NCI-H187 (cell line): ENCODE results near the gene PPP1R37.
"Not testable (repeated sequence)": the region's sequence is repeated elsewhere in the genome, so short reads cannot be mapped to it uniquely, and the experiment has no call there.

Experiments used
- DNase-seq, 2 experiments: peaks; one replicate each; lab custom pipeline; 2025; lab: John Stamatoyannopoulos, UW

PPP1R37 gene

GRCh38 chr19:45095496-45096413 lies 2.8 kb downstream of the PPP1R37 start:
- DNase-seq, result no peak

DNA sequence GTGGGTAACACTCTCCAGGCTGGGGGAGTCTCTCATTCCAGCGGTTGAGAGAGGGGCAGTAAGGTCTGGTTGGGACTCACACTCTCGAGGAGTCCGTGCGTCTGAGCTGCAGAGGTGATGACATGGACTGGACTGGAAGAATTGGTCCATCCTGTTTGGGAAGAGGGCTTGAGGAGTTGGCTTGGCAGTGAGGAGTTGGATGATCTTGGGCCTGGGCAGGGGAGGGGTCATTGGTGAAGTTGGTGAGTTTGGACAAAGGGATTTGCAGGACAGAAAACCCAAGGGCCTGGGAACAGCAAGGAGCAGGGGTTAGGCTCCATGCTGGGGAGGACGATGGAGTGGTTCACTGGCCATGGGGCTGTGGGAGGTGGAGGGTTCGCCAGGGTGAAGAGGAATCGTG lies 3.7 kb downstream of the PPP1R37 start:
- no peak for DNase-seq

GRCh38 chr19:45097450-45097775 lies 4.4 kb downstream of the PPP1R37 start:
- no peak for DNase-seq

DNA sequence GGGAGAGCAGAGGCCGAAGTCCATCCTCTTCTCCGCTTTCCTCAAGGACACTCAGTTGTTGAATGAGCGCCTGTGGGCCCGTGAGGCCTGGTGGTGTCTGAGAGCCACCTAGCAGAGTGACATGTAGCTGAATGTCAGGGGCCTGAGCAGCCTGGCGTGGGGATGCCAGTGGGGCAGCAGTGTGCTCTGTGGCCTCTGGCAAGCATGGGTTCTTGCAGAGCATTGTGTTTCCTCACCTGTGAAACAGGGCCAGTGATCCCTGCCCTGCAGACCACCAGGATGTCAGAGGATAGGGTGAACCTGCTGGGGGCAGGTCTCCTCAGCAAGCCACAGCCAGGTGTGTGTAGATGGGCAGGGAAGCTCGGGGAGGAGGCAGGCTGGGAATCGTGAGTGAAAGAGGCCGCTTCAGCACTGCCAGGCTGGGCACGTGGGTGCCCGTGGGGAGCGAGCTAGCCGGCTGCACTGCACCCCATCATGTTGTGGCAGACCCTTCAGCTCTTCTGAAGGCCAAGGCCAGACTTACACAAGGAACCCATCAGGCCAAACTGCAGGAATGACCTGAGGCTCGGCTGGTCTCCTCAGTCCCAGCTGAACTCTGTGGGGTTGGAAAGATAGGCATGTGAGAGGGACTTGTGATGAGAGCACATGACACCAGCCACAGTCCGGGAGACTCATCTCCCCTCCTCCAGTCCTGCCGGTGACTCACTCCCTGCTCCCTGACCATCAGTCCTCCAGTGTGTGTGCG lies 5.0 kb downstream of the PPP1R37 start:
- no peak for DNase-seq

DNA sequence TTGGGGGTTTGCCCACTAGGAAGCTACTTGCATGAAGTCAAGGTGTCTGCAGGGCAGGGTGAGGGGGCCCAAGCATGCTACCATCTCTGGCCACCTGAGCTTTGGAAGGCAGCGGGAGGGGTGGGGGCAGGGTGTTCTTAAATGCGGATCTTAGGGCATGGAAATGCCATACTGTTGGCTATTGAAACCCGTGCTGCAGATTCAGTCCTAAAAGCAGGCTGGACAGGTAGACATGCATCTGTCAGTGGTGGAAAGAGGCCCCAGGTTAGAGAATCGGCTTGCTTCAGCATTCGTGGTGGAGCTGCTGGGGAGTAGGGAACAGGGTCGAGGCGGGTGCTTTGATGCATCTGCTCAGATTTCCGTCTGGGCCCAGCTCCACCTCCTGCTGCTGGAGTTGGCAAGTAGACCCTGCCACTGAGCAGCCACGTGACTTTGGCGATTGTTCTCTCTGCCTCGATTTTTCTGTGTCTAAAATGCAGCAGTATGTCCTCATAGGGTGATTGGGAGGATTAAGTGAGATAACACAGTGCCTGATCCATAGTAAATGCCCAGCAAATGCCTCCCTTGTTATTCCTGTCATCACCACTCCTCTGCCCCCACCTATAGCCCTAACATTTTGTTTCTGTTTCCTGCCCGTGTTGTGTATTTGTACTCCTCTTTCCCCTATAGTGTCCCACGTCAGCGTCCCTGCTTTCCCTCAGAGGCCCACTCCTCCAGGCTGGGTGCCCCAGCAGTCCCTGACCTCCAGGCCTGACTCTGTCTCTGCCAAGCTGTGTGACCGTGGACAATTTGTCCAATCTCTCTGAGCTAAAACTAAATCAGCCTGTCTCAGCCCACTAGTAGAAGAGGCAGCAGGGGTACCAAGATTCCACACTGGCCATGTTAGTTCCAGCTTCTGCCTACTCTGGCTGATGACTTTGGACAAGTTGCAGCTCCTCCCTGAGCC lies 5.8 kb downstream of the PPP1R37 start:
- DNase-seq, result no peak

DNA sequence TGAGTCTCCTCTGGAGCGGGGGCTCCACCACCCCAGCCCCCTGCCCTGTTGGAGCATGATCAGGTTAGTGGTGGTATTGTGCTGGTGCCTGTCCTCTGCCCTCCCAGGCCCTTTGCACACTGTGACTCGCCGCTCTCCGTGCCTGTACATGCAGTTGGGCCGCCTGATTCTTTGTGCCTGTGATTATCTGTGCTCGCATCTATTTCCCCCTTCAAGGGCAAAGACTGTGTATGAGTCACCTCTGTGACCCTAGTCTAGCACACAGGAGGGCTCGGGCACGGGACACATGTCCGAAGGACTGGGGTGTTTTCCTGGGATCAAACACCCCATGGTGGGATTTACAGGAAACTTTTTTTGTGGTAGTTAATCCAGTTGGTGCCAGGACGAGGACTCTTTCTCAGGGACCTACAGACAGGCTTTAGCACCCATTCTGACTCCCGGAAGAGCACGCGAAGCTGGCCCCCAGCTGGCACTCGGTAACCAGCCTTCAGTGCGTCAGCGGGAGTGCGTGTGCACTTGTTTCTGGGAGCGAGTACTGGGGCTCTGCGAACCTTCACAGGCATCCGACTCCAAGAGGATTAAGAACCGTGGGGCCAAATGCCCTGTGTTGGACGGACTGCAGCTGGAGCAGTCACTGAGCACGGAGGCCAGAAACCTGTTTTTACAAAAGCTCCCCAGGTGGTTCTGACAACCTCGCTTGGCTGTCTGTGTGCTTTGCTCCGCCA lies 6.7 kb downstream of the PPP1R37 start:
- DNase-seq, result no peak

DNA sequence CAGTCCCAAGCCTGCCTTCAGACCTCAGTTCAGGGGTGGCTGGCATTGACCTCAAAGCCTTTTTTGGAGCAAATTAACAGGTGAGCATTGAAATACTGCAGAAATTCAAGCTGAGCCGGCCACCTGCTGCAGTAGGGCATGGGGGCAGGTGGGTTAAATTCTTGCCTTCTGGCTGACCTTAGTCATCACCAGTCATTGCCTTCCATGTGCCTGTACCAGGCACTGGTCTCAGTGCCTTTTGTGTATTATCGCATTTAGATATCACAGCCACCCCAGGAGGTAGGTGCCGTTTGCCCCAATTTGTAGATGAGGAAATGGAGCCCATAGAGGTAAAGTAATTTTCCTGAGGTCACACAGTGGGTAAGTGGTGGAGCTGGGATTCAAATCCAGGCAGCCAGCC lies 7.2 kb downstream of the PPP1R37 start:
- DNase-seq, result no peak

DNA sequence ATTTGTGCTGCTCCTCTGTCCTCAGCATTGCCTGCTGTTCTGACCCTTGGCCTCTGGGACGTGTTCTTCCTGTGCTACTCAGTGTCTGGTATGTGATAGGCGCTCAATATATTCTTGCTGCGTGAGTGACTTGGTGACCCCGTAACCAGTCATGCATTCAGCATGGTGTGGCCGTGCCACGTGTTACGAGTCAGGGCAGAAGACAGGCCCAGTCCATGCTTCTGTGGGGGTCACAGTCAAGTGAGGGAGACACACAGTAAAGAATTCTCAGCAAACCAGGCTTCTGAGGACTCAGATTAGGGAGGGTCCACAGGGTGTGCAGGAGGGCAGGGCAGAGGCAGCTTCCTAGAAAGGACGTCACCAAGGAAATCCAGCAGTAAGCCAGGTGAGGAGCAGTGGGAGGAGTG lies 7.9 kb downstream of the PPP1R37 start:
- no peak for DNase-seq

DNA sequence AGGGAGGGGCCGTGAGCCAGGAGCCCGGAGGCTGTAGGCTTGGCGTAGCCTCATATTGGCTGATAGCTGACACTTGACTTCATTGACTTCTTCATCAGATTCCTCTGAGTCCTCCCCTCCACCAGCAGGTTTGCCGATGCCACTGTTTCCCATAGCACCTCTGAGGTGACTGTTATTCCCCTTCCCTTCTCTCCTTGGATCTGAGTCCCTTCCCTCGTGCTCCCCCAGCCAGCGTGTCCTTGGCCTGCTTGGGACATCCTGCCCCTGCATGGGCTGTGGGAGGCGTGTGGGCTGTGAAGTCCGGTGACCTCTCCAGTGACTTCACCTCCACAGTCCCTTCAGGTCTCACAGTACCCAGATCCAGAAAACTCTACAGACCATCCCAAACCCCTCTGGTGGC lies 8.8 kb downstream of the PPP1R37 start:
- no peak for DNase-seq

GRCh38 chr19:45102481-45102880 lies 9.5 kb downstream of the PPP1R37 start:
- no peak for DNase-seq

DNA sequence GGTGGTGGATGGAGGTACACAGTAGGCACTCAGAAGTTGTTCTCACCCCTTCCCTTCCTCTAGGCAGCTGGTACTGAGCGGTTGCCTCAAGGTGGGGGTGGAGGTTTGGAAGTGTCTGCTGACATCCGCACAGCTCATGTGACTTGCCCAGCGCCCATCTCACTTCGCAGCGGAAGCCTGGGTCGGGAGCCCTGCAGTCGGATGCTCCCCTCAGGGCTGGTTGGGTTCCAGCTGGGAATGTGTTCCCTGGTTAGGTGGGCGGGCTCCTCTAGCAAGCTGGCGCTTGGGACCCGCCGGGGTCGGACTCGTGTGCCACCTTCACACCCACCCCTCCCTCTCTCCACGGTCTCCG lies 10.2 kb downstream of the PPP1R37 start:
- no peak for DNase-seq

- DNase-seq, result peak; percentile 84 to 89
Observed at GRCh38 chr19:45103508-45104319, 10.7 kb downstream of the PPP1R37 start.

DNA sequence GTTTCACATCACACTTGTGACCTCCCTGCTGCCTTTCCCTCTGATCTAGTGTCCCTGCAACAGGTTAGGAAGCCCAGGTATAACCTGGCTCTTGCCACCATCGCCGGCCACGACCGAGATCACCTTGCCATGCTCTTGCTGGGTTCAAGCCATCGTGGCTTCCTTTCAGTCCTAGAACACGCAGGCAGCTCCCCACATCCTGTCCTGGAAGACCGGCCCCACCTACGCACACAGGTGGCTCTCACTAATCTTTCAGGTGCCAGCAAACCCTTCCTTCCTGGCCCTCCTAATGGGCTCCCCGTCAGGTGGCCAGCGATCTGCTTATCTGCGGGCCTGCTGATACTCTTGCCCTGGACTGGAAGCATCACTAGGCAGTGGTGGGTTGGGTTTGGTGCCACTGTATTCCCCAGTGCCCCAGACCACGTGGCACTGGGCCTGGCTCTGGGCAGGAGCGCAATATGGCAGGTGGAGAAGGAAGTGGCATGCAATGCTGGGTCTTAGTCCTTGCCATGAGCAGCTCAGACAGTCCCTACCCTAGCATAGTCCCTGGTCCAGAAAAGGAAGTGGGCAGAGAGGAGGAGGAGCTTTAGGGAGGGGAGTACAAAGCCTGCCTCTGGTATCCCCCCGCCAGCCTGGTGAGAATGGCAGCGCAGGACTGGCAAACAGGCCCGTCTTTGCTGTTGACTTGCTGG lies 11.8 kb downstream of the PPP1R37 start:
- DNase-seq, result no peak

DNA sequence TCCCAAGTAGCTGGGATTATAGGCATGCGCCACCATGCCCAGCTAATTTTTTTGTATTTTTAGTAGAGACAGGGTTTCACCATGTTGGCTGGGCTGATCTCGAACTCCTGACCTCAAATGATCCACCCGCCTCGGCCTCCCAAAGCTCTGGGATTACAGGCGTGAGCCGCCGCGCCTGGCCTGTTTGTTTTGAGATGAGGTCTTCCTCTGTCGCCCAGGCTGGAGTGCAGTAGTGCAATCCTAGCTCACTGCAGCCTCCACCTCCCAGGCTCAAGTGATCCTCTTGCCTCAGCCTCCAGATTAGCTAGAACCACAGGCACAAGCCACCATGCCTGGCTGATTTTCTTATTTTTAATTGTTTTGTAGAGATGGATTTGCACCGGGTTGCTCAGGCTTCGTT lies 13.4 kb downstream of the PPP1R37 start:
- DNase-seq, result not testable (repeated sequence)

- no peak for DNase-seq
Observed at GRCh38 chr19:45107621-45108150, 14.7 kb downstream of the PPP1R37 start.

DNA sequence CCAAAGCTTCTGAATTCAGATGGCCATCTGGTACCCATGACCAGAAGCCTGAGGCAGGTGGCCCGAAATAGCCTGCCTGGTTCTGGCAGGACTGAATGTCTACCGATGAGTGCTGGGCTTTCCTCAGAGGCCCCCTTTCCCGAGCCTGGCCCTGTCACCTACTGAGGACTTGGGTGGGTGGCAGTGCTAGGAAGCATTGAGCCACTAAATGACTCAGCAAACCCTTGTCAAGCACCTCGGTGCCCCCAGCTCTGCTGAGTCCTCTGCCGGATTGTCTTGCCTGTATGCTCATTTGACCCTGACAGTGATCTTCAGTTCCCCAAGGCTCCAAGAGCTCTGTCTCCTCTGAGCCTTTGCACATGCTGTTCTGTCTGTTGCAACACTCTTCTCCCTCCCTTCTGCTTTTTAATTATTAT lies 17.9 kb downstream of the PPP1R37 start:
- DNase-seq, result no peak

DNA sequence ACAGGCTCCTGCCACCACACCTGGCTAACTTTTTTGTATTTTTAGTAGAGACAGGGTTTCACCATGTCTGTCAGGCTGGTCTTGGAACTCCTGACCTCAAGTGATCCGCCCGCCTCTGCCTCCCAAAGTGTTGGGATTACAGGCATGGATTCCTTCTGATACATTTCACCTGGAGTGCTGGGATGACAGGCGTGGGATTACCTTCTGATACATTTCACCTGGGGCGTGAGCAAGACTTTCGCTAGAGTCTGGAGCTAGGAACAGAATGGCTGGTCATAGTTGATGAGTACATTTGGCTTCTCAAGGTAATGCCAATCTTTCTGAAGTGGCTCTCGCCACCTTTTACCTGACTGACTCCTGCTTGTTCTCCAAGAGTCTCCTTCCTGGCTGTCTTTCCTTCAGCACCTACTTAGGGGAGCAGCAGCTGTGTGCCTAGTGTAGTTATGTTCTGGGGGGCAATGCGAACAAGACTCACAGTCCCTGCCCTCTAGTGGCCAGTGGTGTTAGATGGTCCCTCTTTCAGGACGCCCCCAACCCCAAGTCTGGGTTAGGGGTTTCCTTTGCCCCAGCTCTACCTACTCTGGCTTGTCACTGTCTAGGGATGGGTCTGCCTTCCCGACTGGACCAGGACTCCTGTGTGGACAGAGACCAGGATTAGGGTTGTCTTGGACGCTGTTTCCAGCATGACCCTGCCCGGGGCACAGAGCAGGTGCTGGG lies 19.3 kb downstream of the PPP1R37 start:
- DNase-seq, result no peak

DNA sequence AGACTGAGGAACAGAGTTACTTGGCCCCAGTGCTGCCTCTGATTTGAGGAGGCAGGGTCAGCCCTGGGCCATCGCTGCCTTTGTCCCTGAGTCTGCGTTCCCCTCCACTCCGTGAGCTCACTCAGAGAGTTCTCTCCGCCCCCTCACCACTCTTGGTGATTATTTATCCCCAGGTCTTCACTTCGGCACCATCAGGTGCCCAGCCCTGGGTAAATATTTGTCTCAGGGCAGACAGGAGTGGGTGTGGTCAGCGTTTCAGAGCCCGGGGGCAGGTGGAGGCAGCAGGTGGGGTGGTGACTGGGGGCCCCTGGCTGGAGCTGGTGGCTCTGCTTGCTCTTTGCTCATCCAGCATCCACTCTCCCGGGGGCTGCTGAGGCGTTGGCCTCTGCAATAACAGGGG lies 20.6 kb downstream of the PPP1R37 start:
- peak; percentile 83 to 90 for DNase-seq

DNA sequence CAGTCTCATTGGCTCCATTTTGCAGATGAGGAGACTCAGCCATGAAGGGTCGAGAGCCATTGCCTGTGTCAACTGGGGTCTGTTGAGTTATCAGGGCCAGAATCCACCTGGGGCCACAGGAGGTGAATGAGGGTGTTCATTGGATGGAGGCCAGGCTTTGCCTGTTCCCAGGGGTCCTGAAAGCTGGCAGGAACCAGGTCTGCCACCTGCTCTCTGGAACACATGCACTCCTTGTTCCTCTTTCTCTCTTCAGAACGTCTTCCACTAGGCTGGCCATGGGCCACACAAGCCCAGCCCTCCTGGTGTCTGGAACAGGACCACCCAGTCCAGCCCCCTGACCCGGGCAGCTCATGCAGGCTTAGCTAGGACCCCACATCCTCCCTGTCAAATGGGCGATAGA lies 21.1 kb downstream of the PPP1R37 start:
- peak in 1 of 2 experiments; percentile 83 for DNase-seq
